Large intestine (tissue), 3 donors: ENCODE data around the gene SYNGR4. TPM values are rescaled to one million over a fixed set of nuclear protein-coding genes. Genes with fewer than 3 reads are reported as not detected.

Source experiments
- DNase-seq, 2 donors: peaks; one replicate each; pipeline versions ENCODE4 v3.0.0 to v3.0.0-alpha.2; 2013
- H3K27ac ChIP-seq: one replicate; pipeline ENCODE4 v1.5.1; 2013; ENCODE audit warnings: low read length
- H3K27me3 ChIP-seq: 2 replicates; pipeline ENCODE4 v1.6.1; 2013; ENCODE audit warnings: low read length; ENCODE audit not compliant: control insufficient read depth, insufficient read depth
- H3K36me3 ChIP-seq: 2 replicates; pipeline ENCODE4 v1.6.1; 2013; ENCODE audit warnings: low read length; ENCODE audit not compliant: control insufficient read depth, insufficient read depth
- H3K4me1 ChIP-seq: one replicate; pipeline ENCODE4 v1.6.1; 2013; ENCODE audit warnings: low read length; ENCODE audit not compliant: control insufficient read depth, insufficient read depth
- H3K4me3 ChIP-seq: one replicate; pipeline ENCODE4 v1.5.1; 2013; ENCODE audit warnings: low read length
- H3K9me3 ChIP-seq: one replicate; pipeline ENCODE4 v1.6.1; 2013; ENCODE audit warnings: mild to moderate bottlenecking, low read depth, low read length, moderate library complexity; ENCODE audit not compliant: control insufficient read depth
- WGBS: methylation state at CpG from one replicate; pipeline ENCODE4 v1.1.5; 2013; ENCODE audit warnings: low lambda C conversion rate; ENCODE audit not compliant: insufficient coverage; 5-methylcytosine and 5-hydroxymethylcytosine counted together
- polyA plus RNA-seq: library from polyadenylated mRNA; unstranded; fragments of 120-200 nt; gene quantifications from one replicate; pipeline ENCODE4 v1.2.1, GENCODE V29; 2013

The SYNGR4 gene
- polyA plus RNA-seq, 1 donor, result 0.12 TPM

DNA sequence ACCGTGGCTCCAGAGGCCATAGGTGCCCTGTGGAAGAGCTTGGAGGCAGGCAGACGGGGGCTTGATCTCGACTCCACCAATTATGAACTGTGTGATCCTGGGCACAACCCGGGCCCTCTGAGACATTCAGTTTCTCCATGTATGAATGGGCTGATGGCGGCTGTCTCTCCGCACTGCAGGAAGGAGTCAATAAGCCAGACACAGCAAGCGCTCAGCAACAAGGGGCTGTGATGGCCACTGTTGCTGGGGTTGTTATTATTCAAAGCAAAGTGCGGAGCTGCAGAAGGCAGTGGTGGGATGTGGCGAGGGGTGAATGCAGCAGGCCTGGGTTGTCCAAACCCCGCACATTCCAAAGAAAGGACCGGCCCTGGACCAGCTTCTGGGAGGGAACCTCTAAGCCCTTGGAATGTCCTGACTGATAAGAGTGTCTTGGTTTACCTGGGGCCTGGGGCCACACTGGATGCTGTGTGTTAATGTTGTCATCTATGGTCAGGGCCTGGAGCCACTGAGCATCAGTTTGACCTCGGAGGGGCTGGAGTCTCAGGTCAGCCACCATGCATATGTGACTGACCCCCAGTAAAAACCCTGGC is 8.7 kb upstream of the SYNGR4 start:
- no CpG with 5 or more reads among the region's 12 CpGs for WGBS
- Histone ChIP-seq H3K4me3 (no peak overlapping the region), H3K4me1 (no peaks in the 10 kb centered on the region), H3K27me3 (no peaks in the 10 kb centered on the region), H3K36me3 (no peaks in the 10 kb centered on the region), H3K27ac (no peak overlapping the region), H3K9me3 (no peaks in the 10 kb centered on the region)
- DNase-seq, result no peak

DNA sequence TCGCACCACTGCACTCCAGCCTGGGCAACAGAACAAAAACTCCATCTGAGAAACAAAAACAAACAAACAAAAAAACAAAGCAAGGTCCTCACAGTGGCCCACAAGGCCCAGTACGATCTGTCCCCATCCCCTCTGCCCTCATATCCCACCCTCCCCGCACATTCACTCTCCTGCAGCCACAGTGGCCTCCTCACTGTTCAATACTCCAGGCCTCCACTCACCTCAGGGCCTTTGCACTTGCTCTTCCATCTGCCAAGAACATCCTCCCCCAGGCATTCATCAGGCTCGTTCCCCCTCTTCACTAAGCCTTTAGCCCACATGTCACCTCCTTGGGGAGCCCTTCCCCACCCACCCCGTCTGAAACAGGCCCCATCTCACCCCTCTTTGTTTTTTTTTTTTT is 5.0 kb upstream of the SYNGR4 start:
- no CpG with 5 or more reads among the region's 5 CpGs for WGBS
- peaks cover 6% of the 10 kb centered on the region for H3K4me1 ChIP-seq
- DNase-seq, result no peak
- H3K9me3 ChIP-seq, result no peaks in the 10 kb centered on the region
- no peaks in the 10 kb centered on the region for H3K27me3 ChIP-seq
- no peak overlapping the region for H3K4me3 ChIP-seq
- no peaks in the 10 kb centered on the region for H3K36me3 ChIP-seq
- no peak overlapping the region for H3K27ac ChIP-seq

DNA sequence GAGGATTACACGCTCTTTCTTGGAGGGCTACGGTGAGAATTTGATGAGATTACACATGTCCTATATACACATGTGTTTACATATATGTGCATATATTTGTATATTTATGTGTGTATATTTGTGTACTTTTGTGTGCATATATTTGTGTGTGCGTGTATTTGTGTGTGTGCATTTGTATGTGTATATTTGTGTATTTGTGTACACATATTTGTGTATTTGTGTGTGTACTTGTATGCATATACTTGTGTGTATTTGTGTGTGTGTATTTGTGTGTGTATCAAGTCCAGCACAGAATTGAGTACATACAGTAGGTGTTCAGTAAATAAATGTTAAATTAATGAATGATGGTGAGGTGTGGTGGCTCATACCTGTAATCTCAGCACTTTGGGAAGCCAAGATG is 2.3 kb upstream of the SYNGR4 start:
- Histone ChIP-seq H3K36me3 (no peaks in the 10 kb centered on the region), H3K4me1 (peaks cover 12% of the 10 kb centered on the region), H3K27ac (no peak overlapping the region), H3K27me3 (no peaks in the 10 kb centered on the region), H3K9me3 (no peaks in the 10 kb centered on the region), H3K4me3 (no peak overlapping the region)
- WGBS, result no CpG with 5 or more reads among the region's 3 CpGs
- no peak for DNase-seq

DNA sequence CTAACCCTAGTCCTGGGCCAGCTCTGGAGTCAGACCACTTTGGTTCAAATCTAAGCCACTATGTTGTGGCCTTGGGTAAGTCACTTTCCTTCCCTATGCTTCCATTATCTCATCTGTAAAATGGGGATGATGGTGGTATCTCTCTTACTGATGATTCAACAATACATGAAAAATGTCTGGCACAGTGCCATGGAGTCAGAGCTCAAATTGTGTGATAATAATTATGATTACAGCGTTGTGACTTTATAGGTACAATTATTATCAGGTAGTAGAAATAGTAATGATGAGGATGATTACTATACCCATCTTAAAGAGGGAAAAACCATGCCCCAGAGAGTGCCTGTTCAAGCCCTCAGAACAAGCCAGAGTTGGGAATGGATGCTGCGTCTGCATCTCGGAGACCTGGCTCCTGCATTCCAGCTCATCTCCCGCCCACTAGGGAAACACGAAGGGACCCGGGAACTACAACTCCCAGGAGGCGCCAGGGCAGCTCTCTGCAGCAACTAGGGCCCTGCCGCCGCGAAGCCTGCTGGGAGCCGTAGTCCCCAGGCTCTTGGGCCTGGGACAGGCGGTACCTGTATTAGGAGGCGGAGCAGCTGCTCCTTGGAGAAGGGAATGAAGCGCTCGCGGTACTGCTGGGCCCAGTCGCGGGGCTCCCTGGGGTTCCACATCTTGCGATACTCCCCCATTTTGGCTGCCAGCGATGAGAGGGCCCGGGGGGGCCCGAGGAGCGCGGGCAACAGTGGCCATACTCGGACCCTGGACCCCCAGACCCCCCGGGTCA is 1.3 kb upstream of the SYNGR4 start:
- peak overlapping the region; percentile 97 for H3K27ac ChIP-seq
- H3K27me3 ChIP-seq, result no peaks in the 10 kb centered on the region
- no peaks in the 10 kb centered on the region for H3K36me3 ChIP-seq
- H3K4me3 ChIP-seq, result peak overlapping the region; percentile 74
- peak; percentile 96 for DNase-seq
- no peaks in the 10 kb centered on the region for H3K9me3 ChIP-seq
- WGBS, result 60% methylated on average over 1 of the region's 26 CpGs
- peaks cover 12% of the 10 kb centered on the region for H3K4me1 ChIP-seq

DNA sequence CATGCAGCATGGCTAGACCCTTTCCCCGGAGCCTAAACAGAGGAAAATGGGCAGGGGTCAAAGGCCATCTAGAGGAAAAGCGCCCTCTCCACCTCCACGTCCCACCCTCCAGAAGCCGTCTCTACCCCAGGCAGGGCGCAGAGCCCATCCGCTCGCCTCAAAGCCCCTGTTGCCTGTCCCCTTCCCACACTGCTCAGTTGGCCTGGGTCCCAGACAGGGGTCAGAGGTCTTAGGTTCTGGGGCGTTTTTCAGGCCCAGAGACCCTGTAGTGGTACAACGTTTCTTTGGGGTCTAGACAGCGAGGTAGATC is 712 bp upstream of the SYNGR4 start:
- WGBS, result no CpG with 5 or more reads among the region's 10 CpGs

DNA sequence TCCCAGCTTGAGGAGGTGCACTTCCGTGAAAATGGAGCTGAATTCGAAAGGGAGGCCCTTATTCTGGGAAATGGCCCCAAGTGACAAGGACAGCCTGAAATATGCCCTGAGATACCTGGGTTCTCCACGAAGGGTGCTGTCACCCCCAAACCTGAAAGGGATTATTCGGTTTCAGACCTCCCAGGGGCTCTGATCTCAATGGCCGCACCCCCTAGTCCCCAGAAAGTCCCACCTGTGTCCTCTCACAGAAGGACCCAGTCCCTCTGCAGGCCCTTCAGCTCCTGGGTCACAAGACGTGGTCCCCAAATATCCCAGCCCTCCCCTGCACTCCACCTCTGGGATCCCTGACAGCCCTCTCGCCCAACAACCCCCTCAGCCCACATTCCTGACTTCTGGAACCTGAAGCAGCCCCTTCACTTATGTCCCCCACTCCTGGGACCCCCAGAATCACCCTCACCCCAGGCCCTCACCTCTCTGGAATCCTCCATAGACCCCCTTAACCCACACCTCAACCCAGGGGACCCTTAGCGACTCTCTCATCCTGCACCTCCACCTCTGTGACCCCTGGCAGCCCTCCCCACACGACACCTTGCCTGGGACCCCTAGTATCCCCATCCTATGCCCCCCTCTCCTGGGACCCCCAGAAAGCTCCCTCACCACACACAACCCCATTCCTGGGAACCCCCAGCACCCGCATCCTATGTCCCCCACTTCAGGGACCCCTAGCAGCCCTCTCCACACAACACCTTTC is 606 bp downstream of the SYNGR4 start:
- WGBS, result no CpG with 5 or more reads among the region's 10 CpGs
- peak overlapping the region; percentile 74 for H3K4me3 ChIP-seq
- peaks cover 21% of the 10 kb centered on the region for H3K4me1 ChIP-seq
- no peaks in the 10 kb centered on the region for H3K27me3 ChIP-seq
- DNase-seq, result no peak
- H3K36me3 ChIP-seq, result no peaks in the 10 kb centered on the region
- H3K27ac ChIP-seq, result peak overlapping the region; percentile 97
- no peaks in the 10 kb centered on the region for H3K9me3 ChIP-seq

More for the DNA sequence above, 712 bp upstream of the SYNGR4 start:
- Histone ChIP-seq H3K27ac (peak overlapping the region; percentile 97), H3K9me3 (no peaks in the 10 kb centered on the region), H3K36me3 (no peaks in the 10 kb centered on the region), H3K27me3 (no peaks in the 10 kb centered on the region), H3K4me3 (peak overlapping the region; percentile 74), H3K4me1 (peaks cover 12% of the 10 kb centered on the region)
- DNase-seq, result no peak

DNA sequence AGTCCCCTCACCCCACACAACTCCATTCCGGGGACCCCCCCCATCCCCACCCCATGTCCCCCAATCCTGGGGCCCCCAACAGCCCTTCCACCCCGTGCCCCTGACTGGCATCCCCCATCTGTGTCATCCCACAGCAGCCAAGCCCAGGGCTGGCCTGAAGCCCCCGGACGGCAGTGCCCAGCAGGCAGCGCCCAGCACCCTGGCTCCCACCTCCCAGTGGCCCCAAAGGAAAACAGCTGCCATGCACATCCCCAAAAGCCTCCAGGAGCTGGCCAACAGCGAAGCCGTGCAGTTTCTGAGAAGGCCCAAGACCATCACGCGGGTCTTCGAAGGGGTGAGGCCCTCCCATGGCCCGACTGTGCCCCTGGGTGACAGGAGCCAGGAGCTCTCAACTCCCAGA is 1.4 kb downstream of the SYNGR4 start:
- no CpG with 5 or more reads among the region's 11 CpGs for WGBS
- DNase-seq, result no peak
- H3K27me3 ChIP-seq, result no peaks in the 10 kb centered on the region
- H3K27ac ChIP-seq, result no peak overlapping the region
- H3K4me3 ChIP-seq, result no peak overlapping the region
- H3K36me3 ChIP-seq, result no peaks in the 10 kb centered on the region
- peaks cover 21% of the 10 kb centered on the region for H3K4me1 ChIP-seq
- no peaks in the 10 kb centered on the region for H3K9me3 ChIP-seq

DNA sequence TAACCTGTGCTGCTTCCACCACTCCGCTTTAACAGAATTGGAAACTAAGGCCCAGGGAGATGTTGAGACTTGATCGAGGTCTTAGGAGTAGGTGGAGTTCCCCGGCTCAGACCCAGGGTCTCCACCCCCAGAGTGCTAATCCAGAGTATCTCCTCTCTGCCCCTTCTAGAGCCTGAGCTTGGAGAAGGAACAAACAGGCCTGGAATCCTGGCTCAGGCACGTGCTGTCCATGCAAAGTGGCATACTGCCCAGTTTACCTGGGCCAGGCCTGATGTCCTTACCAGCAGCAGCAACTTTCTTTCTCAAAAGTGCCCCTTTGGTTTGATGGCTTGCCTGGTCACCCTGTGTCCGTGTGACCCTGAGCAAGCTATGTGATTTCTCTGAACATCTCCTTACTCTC is 3.7 kb downstream of the SYNGR4 start:
- Histone ChIP-seq H3K27ac (no peak overlapping the region), H3K36me3 (no peaks in the 10 kb centered on the region), H3K4me1 (peaks cover 21% of the 10 kb centered on the region), H3K9me3 (no peaks in the 10 kb centered on the region), H3K4me3 (no peak overlapping the region), H3K27me3 (no peaks in the 10 kb centered on the region)
- no peak for DNase-seq
- no CpG with 5 or more reads among the region's 5 CpGs for WGBS

DNA sequence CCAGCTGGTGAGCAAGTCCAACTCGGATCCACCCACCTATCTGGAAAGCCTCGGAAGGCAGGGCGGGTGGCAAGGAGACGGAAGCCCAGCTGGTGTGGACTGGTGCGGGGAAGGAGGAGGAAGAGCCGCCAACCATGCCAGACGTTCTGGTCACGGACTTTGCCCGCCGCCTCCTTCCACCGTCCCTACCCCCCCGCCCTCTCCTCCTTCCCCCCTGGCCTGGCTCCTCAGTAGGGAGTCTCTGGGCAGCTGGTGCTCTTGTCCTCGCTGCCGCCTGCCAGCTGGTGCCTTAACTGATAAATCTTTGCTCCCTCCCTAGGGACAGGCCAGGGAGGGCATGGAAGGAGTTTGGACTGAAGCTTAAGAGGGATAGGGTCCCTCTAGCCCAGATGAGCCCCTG is 4.8 kb downstream of the SYNGR4 start:
- no peaks in the 10 kb centered on the region for H3K27me3 ChIP-seq
- H3K36me3 ChIP-seq, result no peaks in the 10 kb centered on the region
- H3K9me3 ChIP-seq, result no peaks in the 10 kb centered on the region
- H3K27ac ChIP-seq, result peak overlapping the region; percentile 4
- H3K4me3 ChIP-seq, result no peak overlapping the region
- no CpG with 5 or more reads among the region's 14 CpGs for WGBS
- DNase-seq, result peak; percentile 62 to 87
- H3K4me1 ChIP-seq, result peaks cover 15% of the 10 kb centered on the region

DNA sequence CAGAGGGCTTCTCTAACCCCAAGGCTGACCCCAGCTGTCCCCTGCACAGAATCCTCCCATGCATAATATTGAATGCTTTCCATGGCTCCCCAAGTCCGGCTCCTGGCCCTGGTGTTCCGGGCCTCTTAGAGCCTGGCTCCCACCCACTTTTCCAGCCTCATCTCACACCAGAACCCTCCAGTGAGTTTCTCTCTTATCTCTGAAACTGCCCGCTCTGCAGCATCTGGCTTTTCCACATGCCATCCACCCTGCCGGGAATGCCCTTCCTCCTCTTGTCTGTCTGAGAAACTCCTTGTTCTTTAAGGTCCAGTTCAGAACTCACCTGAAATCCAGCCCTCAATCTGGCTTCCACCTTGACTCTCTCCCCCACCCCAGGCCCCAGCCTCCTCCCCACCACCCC is 6.8 kb downstream of the SYNGR4 start:
- peaks cover 9% of the 10 kb centered on the region for H3K4me1 ChIP-seq
- no peaks in the 10 kb centered on the region for H3K9me3 ChIP-seq
- no peaks in the 10 kb centered on the region for H3K27me3 ChIP-seq
- H3K4me3 ChIP-seq, result no peak overlapping the region
- no peak for DNase-seq
- no peaks in the 10 kb centered on the region for H3K36me3 ChIP-seq
- H3K27ac ChIP-seq, result no peak overlapping the region
- WGBS, result no CpG with 5 or more reads among the region's 4 CpGs
